ENCODE results near the gene TMIGD1. TPM values are rescaled to one million over a fixed set of nuclear protein-coding genes. Genes with fewer than 3 reads are reported as not detected.
"Not testable (repeated sequence)": the region's sequence is repeated elsewhere in the genome, so short reads cannot be mapped to it uniquely, and the experiment has no call there.

Gene TMIGD1
- total RNA-seq, 1 experiment from 2014 or later, result not detected

- in situ Hi-C loops (cut with HindIII; ENCODE audit: low pct_unique_long_range_greater_than_20kb, low sequenced_read_pairs), result no loop called here
- no peak for DNase-seq (ENCODE audit: low read depth, low spot score)
Measured at GRCh38 chr17:30363715-30364202, 29.9 kb upstream of the TMIGD1 start.

- in situ Hi-C loops (cut with HindIII; ENCODE audit: low pct_unique_long_range_greater_than_20kb, low sequenced_read_pairs), result no loop called here
- no peak for DNase-seq (ENCODE audit: low read depth, low spot score)
Measured at GRCh38 chr17:30361766-30362279, 28.0 kb upstream of the TMIGD1 start.

GRCh38 chr17:30360086-30360808, 26.4 kb upstream of the TMIGD1 start:
- DNase-seq (ENCODE audit: low read depth, low spot score), result no peak
- in situ Hi-C loops (cut with HindIII; ENCODE audit: low pct_unique_long_range_greater_than_20kb, low sequenced_read_pairs), result no loop called here

DNA sequence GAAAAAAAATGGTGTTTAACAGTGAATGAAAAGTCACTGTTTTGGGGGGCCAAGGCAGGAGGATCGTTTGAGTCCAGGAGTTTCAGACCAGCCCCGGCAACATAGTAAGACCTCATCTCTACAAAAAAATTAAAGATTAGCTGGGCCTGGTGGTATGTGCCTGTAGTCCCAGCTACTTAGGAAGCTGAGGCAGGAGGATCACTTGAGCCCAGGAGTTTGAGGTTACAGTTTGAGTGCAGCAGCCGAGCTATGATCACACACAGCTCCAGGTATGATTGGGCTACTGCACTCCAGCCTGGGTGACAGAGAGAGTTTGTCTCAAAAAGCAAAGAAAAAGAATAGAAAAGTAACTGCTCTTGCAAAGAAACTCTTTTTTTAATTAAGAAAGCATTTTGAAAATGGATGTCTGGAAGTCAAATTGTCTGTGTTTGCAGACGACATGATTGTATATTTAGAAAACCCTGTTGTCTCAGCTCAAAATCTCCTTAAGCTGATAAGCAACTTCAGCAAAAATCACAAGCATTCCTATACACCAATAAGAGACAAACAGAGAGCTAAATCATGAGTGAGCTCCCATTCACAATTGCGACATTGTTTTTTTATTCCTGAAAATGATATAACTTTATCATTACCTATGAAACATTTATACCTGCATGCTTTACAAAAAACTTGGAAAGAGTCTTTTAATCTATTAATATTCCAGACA, 24.4 kb upstream of the TMIGD1 start:
- no peak for DNase-seq (ENCODE audit: low read depth, low spot score)
- in situ Hi-C loops (cut with HindIII; ENCODE audit: low pct_unique_long_range_greater_than_20kb, low sequenced_read_pairs), result no loop called here

DNA sequence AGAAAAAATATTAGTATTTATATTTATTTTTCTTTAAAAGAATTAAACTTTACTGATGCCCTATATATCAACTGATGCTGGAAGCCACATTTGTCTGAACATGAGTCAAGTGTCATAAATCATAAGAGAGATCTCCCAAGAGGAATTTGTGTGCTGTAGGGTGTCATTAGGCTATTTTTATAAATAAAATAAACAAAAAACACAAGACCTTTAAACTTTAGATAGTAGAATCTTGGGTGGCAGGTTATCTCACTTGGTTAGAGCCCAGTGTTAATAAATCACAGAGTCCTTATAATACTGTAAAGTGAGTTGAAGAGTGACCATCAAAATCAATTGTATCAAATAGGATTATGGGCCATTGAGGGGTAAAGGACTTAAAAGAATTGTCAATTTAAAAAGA, 23.6 kb upstream of the TMIGD1 start:
- no peak for DNase-seq (ENCODE audit: low read depth, low spot score)
- in situ Hi-C loops (cut with HindIII; ENCODE audit: low pct_unique_long_range_greater_than_20kb, low sequenced_read_pairs), result no loop called here

GRCh38 chr17:30354701-30355100, 20.8 kb upstream of the TMIGD1 start:
- in situ Hi-C loops (cut with HindIII; ENCODE audit: low pct_unique_long_range_greater_than_20kb, low sequenced_read_pairs), result no loop called here
- DNase-seq (ENCODE audit: low read depth, low spot score), result no peak

DNA sequence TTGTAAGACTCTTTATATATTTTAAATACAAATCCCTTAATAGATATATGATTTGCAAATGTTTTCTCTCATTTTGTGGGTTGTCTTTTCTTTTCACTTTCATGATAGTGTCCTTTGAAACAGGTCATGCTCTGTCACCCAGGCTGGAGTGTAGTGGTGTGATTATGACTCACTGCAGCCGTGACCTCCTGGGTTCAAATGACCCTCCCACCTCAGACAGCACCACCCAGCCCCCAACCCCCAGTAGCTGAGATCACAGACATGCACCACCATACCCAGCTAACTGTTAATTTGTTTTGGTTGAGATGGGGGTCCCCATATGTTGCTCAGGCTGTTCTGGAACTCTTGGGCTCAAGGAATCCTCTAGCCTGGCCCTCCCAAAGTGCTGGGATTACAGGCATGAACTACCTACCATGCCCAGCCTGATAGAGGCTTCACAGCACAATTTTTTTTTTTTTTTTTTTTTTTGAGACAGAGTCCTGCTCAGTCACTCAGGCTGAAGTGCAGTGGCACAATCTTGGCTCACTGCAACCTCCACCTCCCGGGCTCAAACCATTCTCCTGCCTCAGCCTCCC, 18.5 kb upstream of the TMIGD1 start:
- DNase-seq (ENCODE audit: low read depth, low spot score), result no peak
- in situ Hi-C loops (cut with HindIII; ENCODE audit: low pct_unique_long_range_greater_than_20kb, low sequenced_read_pairs), result no loop called here

- in situ Hi-C loops (cut with HindIII; ENCODE audit: low pct_unique_long_range_greater_than_20kb, low sequenced_read_pairs), result no loop called here
- no peak for DNase-seq (ENCODE audit: low read depth, low spot score)
Measured at GRCh38 chr17:30351735-30352134, 17.9 kb upstream of the TMIGD1 start.

DNA sequence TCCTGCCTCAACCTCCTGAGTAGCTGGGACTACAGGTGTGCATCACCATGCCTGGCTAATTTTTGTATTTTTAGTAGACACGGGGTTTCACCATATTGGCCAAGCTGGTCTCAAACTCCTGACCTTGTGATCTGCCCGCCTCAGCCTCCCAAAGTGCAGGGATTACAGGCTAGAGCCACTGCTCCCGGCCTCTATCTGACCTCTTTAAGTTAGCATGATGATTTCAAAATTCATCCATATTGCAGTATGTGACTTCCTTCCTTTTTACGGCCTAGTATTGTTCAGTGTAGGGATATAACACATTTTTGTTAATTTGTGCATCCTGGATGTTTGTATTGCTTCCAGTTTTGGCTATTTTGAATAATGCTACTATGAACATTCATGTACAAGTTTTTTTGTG, 17.4 kb upstream of the TMIGD1 start:
- in situ Hi-C loops (cut with HindIII; ENCODE audit: low pct_unique_long_range_greater_than_20kb, low sequenced_read_pairs); DNase-seq (ENCODE audit: low read depth, low spot score): not testable (repeated sequence)

DNA sequence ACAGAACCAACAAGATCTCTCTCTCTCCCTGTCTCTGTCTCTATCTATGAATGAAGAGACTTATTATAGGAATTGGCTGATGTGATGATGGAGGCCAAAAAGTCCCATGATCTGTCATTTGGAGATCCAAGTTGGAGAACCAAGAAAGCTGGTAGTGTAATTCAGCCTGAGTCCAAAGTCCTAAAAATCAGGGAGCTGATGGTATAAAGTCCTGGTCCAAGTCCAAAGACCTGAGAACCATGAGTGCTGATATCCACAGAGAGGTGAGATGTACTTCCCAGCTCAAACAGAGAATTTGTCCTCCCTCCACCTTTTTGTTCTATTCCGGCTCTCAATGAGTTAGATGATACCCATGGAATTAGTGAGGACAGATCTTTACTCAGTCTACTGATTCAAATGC, 15.4 kb upstream of the TMIGD1 start:
- in situ Hi-C loops (cut with HindIII; ENCODE audit: low pct_unique_long_range_greater_than_20kb, low sequenced_read_pairs), result no loop called here
- no peak for DNase-seq (ENCODE audit: low read depth, low spot score)

GRCh38 chr17:30347488-30347887, 13.6 kb upstream of the TMIGD1 start:
- DNase-seq (ENCODE audit: low read depth, low spot score), result no peak
- in situ Hi-C loops (cut with HindIII; ENCODE audit: low pct_unique_long_range_greater_than_20kb, low sequenced_read_pairs), result no loop called here

- DNase-seq (ENCODE audit: low read depth, low spot score), result no peak
- in situ Hi-C loops (cut with HindIII; ENCODE audit: low pct_unique_long_range_greater_than_20kb, low sequenced_read_pairs), result no loop called here
Measured at GRCh38 chr17:30346221-30346795, 12.5 kb upstream of the TMIGD1 start.

DNA sequence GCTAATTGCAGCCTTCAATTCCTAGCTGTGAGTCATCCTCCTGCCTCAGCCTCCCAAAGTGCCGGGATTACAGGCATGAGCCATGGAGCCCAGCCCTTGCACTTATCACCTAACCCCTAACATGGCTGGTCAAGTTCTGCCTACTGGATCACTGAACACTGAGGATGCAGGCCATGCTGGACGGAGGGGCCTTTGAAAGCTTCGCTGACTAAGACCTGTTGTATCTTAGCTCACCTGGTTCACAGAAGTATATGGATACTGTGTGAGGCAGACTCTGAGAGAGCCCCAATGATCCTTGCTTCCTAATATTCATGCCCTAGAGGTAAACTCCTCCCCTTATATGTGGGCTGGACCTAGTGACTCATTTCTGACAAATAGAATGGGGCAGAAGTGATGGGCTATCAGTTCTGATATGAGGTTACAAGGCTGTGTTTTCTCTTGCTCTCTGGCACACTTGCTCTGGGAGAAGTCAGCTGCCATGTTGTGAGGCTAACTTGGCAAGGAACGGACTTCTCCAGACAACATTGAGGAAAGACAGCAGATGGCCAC, 11.7 kb upstream of the TMIGD1 start:
- in situ Hi-C loops (cut with HindIII; ENCODE audit: low pct_unique_long_range_greater_than_20kb, low sequenced_read_pairs), result no loop called here
- DNase-seq (ENCODE audit: low read depth, low spot score), result no peak

- in situ Hi-C loops (cut with HindIII; ENCODE audit: low pct_unique_long_range_greater_than_20kb, low sequenced_read_pairs), result no loop called here
- DNase-seq (ENCODE audit: low read depth, low spot score), result no peak
Measured at GRCh38 chr17:30345089-30345433, 11.2 kb upstream of the TMIGD1 start.

DNA sequence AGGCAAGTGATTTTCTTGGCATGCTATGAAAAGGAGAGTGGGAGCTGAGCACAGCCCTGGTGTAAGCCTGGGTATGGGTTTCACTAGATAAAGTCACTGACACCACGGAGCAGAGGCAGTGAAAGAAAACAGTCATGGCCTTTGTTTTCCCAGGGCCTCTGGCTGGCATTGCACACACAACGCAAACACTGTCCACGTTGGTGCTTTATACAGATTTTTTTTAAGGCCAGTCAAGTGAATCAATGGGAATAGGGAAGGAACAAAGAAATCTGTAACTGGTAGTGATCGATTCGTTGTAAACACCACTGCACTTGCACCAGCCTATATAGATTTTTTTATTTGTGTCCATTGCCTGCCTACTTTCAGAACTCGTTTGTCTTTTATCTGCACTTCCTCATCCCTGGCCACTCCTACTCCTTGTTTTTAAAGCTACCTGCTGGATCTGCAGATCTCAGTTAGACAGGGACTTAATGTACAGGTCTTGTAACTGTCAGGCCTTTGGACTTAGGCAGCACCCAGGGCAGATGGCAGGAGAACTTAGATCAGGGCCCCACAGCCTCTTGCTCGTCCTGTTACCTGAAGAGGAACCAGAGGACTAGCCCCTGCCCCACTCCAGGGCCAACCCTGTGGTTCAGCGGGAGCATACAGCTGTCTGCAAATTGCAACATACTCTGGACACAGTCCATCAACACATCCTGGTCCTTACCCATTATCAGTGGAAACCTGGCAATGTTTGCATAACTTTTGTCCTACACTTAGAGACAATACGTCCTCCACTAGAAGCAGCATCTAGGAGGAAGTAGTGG, 10.6 kb upstream of the TMIGD1 start:
- DNase-seq (ENCODE audit: low read depth, low spot score), result peak; percentile 92
- in situ Hi-C loops (cut with HindIII; ENCODE audit: low pct_unique_long_range_greater_than_20kb, low sequenced_read_pairs), result no loop called here

- in situ Hi-C loops (cut with HindIII; ENCODE audit: low pct_unique_long_range_greater_than_20kb, low sequenced_read_pairs), result no loop called here
- no peak for DNase-seq (ENCODE audit: low read depth, low spot score)
Measured at GRCh38 chr17:30343796-30344195, 9.9 kb upstream of the TMIGD1 start.

DNA sequence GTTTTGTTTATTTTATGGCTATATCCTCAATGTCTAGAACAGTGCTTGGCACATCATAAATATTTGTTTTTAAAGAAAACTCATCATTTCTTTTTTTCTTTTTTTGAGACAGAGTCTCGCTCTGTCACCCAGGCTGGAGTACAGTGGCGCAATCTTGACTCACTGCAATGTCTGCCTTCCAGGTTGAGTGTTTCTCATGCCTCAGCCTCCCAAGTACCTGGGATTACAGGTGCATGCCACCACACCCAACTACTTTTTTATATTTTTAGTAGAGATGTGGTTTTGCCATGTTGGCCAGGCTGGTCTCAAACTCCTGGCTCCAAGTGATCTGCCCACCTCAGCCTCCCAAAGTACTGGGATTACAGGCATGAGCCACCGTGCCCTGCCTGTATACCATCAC, 9.4 kb upstream of the TMIGD1 start:
- DNase-seq (ENCODE audit: low read depth, low spot score); in situ Hi-C loops (cut with HindIII; ENCODE audit: low pct_unique_long_range_greater_than_20kb, low sequenced_read_pairs): not testable (repeated sequence)

Data from SK-MEL-5 (cell line).